ENCODE data around the gene TLCD5.
A peak's percentile ranks its signal among the peaks of the same experiment; 100 is the strongest.

DNA sequence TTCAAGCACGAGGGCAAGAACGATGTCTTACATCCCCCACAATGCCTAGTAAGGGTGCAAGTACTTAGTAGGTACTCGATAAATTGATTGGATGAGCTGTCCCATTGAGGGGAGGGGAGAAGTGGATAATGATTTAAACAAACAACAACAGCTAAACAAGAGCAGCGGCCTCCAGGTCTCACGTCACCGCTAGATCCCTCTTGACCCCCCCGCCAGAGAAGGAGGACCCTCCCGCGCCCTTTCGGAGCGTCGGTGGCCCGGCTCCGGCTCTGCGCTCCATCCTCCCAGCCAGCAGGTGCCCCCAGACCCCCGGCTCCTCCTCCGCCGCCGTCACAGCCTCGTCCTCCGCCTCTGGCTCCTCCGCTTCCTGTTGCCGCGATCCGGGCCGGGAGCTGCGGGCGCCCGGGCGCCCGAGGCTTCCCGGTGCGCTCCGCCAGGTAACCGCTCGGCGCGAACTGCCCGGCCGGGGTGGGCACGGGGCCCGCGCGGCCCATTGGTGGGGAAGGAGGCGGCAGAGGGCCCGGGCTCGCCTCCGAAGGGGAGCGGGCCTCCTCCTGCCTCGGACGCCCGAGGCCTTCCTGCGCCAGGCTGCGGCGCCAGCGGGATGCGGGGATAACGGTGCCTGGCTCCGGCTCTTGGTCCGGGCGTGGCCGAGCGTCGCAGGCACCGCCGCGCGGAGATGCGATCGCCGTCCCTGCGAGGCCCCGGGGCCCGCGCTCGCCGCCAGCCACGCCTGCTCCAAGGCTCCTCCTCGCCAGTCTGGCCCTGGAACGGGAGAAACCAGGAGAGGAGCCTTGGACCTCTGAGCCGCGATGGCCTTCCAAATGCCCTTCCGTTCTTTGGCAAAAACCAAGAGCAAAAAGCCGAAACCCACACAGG is at the start of gene TLCD5:
- no peak for TF ChIP-seq POLR2A (IDR thresholded peaks at IDR 0.05)
- TF ChIP-seq, protein P1, sequence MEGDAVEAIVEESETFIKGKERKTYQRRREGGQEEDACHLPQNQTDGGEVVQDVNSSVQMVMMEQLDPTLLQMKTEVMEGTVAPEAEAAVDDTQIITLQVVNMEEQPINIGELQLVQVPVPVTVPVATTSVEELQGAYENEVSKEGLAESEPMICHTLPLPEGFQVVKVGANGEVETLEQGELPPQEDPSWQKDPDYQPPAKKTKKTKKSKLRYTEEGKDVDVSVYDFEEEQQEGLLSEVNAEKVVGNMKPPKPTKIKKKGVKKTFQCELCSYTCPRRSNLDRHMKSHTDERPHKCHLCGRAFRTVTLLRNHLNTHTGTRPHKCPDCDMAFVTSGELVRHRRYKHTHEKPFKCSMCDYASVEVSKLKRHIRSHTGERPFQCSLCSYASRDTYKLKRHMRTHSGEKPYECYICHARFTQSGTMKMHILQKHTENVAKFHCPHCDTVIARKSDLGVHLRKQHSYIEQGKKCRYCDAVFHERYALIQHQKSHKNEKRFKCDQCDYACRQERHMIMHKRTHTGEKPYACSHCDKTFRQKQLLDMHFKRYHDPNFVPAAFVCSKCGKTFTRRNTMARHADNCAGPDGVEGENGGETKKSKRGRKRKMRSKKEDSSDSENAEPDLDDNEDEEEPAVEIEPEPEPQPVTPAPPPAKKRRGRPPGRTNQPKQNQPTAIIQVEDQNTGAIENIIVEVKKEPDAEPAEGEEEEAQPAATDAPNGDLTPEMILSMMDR (IDR thresholded peaks at IDR 0.05) = peak in 1 of 3 donors; percentile 16
